GM18909 (cell line): Measurements from ENCODE around the gene TGFB2.

Experiments
- ATAC-seq: cut with Tn5 transposase; IDR thresholded peaks from one replicate; pipeline ENCODE4 v1.9.1; 2021; ENCODE audit warnings: mild to moderate bottlenecking; ENCODE audit not compliant: unreplicated experiment, poor library complexity

Gene TGFB2

GRCh38 chr1:218479436-218480115, 134.4 kb downstream of the TGFB2 start:
- no peak for ATAC-seq

- ATAC-seq = no peak
Measured at GRCh38 chr1:218480137-218480536, 135.0 kb downstream of the TGFB2 start.

GRCh38 chr1:218480588-218481099, 135.5 kb downstream of the TGFB2 start:
- ATAC-seq = no peak

- ATAC-seq = no peak
Measured at GRCh38 chr1:218481116-218481775, 136.1 kb downstream of the TGFB2 start.

GRCh38 chr1:218482683-218483082, 137.5 kb downstream of the TGFB2 start:
- no peak for ATAC-seq

GRCh38 chr1:218485241-218485928, 140.2 kb downstream of the TGFB2 start:
- no peak for ATAC-seq

GRCh38 chr1:218488531-218488930, 143.4 kb downstream of the TGFB2 start:
- ATAC-seq = no peak

- no peak for ATAC-seq
Measured at GRCh38 chr1:218488986-218489385, 143.8 kb downstream of the TGFB2 start.

GRCh38 chr1:218490406-218490922, 145.3 kb downstream of the TGFB2 start:
- no peak for ATAC-seq

- ATAC-seq = no peak
Measured at GRCh38 chr1:218492874-218493273, 147.7 kb downstream of the TGFB2 start.

- ATAC-seq = no peak
Measured at GRCh38 chr1:218493986-218494385, 148.8 kb downstream of the TGFB2 start.
